H9 (cell line): ENCODE measurements around the gene RBL2. TPM values are rescaled to one million over a fixed set of nuclear protein-coding genes. Genes with fewer than 3 reads are reported as not detected.

ENCODE experiments used
- DNase-seq: peaks from one replicate; pipeline ENCODE4 v3.0.0-alpha.2; 2017
- H2AFZ ChIP-seq: one replicate; pipeline ENCODE4 v1.6.1; 2013; ENCODE audit warnings: mild to moderate bottlenecking, low read length, control low read depth, moderate library complexity
- H2AK5ac ChIP-seq: 2 replicates; pipeline ENCODE4 v1.6.1; 2013; ENCODE audit warnings: low read length, control low read depth, mixed read lengths; ENCODE audit not compliant: insufficient read length
- H2BK120ac ChIP-seq: one replicate; pipeline ENCODE4 v1.6.1; 2013; ENCODE audit warnings: low read depth, mild to moderate bottlenecking, low read length, control low read depth, inconsistent platforms; ENCODE audit not compliant: poor library complexity, severe bottlenecking
- H2BK12ac ChIP-seq: 2 replicates; pipeline ENCODE4 v1.6.1; 2013; ENCODE audit warnings: low read length, control low read depth, mixed read lengths, low read depth; ENCODE audit not compliant: insufficient read length
- H2BK15ac ChIP-seq: 2 replicates; pipeline ENCODE4 v1.6.1; 2013; ENCODE audit warnings: low read depth, low read length, control low read depth
- H2BK20ac ChIP-seq: one replicate; pipeline ENCODE4 v1.6.1; 2013; ENCODE audit warnings: low read depth, mild to moderate bottlenecking, low read length, control low read depth, inconsistent platforms; ENCODE audit not compliant: poor library complexity, severe bottlenecking
- H2BK5ac ChIP-seq: 2 replicates; pipeline ENCODE4 v1.6.1; 2013; ENCODE audit warnings: low read length, control low read depth, mixed read lengths; ENCODE audit not compliant: insufficient read length
- H3K14ac ChIP-seq: 2 replicates; pipeline ENCODE4 v1.6.1; 2013; ENCODE audit warnings: low read length, control low read depth; ENCODE audit not compliant: insufficient read depth
- H3K18ac ChIP-seq: 2 replicates; pipeline ENCODE4 v1.6.1; 2013; ENCODE audit warnings: low read depth, mild to moderate bottlenecking, mixed read lengths, low read length, control low read depth; ENCODE audit not compliant: insufficient read length
- H3K23ac ChIP-seq: 2 replicates; pipeline ENCODE4 v1.6.1; 2013; ENCODE audit warnings: low read length, control low read depth, mixed read lengths, low read depth; ENCODE audit not compliant: insufficient read length
- H3K23me2 ChIP-seq: 2 replicates; pipeline ENCODE4 v1.6.1; 2013; ENCODE audit warnings: low read depth, mild to moderate bottlenecking, mixed read lengths, low read length, control low read depth; ENCODE audit not compliant: insufficient read length, poor library complexity, severe bottlenecking
- H3K27ac ChIP-seq: 2 replicates; pipeline ENCODE4 v1.5.1; 2013; ENCODE audit warnings: low read length, control low read depth, mixed read lengths, low read depth; ENCODE audit not compliant: insufficient read length
- H3K27me3 ChIP-seq: 2 replicates; pipeline ENCODE4 v1.6.1; 2013; ENCODE audit warnings: low read length, control low read depth, inconsistent platforms; ENCODE audit not compliant: insufficient read depth
- H3K4ac ChIP-seq: 2 replicates; pipeline ENCODE4 v1.6.1; 2013; ENCODE audit warnings: low read depth, mild to moderate bottlenecking, control low read depth, inconsistent platforms, low read length, moderate library complexity
- H3K4me1 ChIP-seq: 2 replicates; pipeline ENCODE4 v1.6.1; 2013; ENCODE audit warnings: low read length, control low read depth, inconsistent platforms; ENCODE audit not compliant: insufficient read depth
- H3K4me2 ChIP-seq: 2 replicates; pipeline ENCODE4 v1.6.1; 2013; ENCODE audit warnings: low read length, control low read depth, mixed read lengths; ENCODE audit not compliant: insufficient read length, insufficient read depth
- H3K56ac ChIP-seq: 2 replicates; pipeline ENCODE4 v1.6.1; 2013; ENCODE audit warnings: low read depth, mild to moderate bottlenecking, mixed read lengths, low read length, control low read depth; ENCODE audit not compliant: insufficient read length
- H3K79me1 ChIP-seq: 2 replicates; pipeline ENCODE4 v1.6.1; 2013; ENCODE audit warnings: low read depth, mild to moderate bottlenecking, moderate library complexity, low read length, control low read depth, inconsistent platforms; ENCODE audit not compliant: insufficient read depth, poor library complexity, severe bottlenecking
- H3K79me2 ChIP-seq: 2 replicates; pipeline ENCODE4 v1.6.1; 2013; ENCODE audit warnings: low read length, control low read depth, inconsistent platforms; ENCODE audit not compliant: insufficient read depth
- H3K9ac ChIP-seq: 2 replicates; pipeline ENCODE4 v1.6.1; 2013; ENCODE audit warnings: low read length, control low read depth, mixed read lengths; ENCODE audit not compliant: insufficient read length; ENCODE audit errors: extremely low read depth
- H3K9me3 ChIP-seq: one replicate; pipeline ENCODE4 v1.6.1; 2013; ENCODE audit warnings: low read depth, low read length, inconsistent platforms; ENCODE audit not compliant: control insufficient read depth
- H3T11ph ChIP-seq: one replicate; pipeline ENCODE4 v1.6.1; 2013; ENCODE audit warnings: mild to moderate bottlenecking, low read length, control low read depth, inconsistent platforms
- H4K20me1 ChIP-seq: one replicate; pipeline ENCODE4 v1.6.1; 2013; ENCODE audit not compliant: control insufficient read depth, insufficient read length, insufficient read depth
- H4K5ac ChIP-seq: 2 replicates; pipeline ENCODE4 v1.6.1; 2013; ENCODE audit warnings: low read depth, mild to moderate bottlenecking, mixed read lengths, low read length, control low read depth; ENCODE audit not compliant: insufficient read length
- H4K8ac ChIP-seq: replicated peaks from 2 replicates; pipeline ENCODE4 v1.6.1; 2013; ENCODE audit warnings: low read length, control low read depth, mixed read lengths, low read depth; ENCODE audit not compliant: insufficient read length
- H4K91ac ChIP-seq: 2 replicates; pipeline ENCODE4 v1.6.1; 2013; ENCODE audit warnings: low read depth, mild to moderate bottlenecking, moderate library complexity, mixed read lengths, low read length, control low read depth; ENCODE audit not compliant: insufficient read length
- H3K27ac Mint-ChIP-seq, 3 experiments: 2 replicates in 2 of 3; 3 replicates in 1 of 3; pipeline ENCODE4 v1.8.0; 2020 to 2021; ENCODE audit warnings: mixed read lengths in 3 of 3, mild to moderate bottlenecking in 1 of 3, moderate library complexity in 1 of 3
- H3K27me3 Mint-ChIP-seq: 2 replicates; pipeline ENCODE4 v1.8.0; 2021; ENCODE audit warnings: low read depth, mild to moderate bottlenecking, moderate library complexity, mixed read lengths
- H3K36me3 Mint-ChIP-seq, 3 experiments: 2 replicates in 2 of 3; 3 replicates in 1 of 3; pipeline ENCODE4 v1.8.0; 2020 to 2021; ENCODE audit warnings: low read depth in 3 of 3, mixed read lengths in 3 of 3; ENCODE audit not compliant: insufficient read depth in 1 of 3
- H3K4me1 Mint-ChIP-seq, 2 experiments: 2 replicates each; pipeline ENCODE4 v1.8.0; 2020; ENCODE audit warnings: mixed read lengths in 2 of 2
- H3K4me3 Mint-ChIP-seq, 2 experiments: 2 replicates in 1 of 2; 3 replicates in 1 of 2; pipeline ENCODE4 v1.8.0; 2020 to 2021; ENCODE audit warnings: mild to moderate bottlenecking in 2 of 2, mixed read lengths in 2 of 2, moderate library complexity in 1 of 2
- H3K9me3 Mint-ChIP-seq, 2 experiments: 2 replicates in 1 of 2; 3 replicates in 1 of 2; pipeline ENCODE4 v1.8.0; 2020; ENCODE audit warnings: mild to moderate bottlenecking in 2 of 2, mixed read lengths in 2 of 2, moderate library complexity in 1 of 2
- CTCF ChIP-seq: fragments of 200-600 bp; sonication (generic); conservative IDR thresholded peaks from 3 replicates; pipeline ENCODE4 v1.8.0; 2021; ENCODE audit warnings: antibody characterized with exemption, mild to moderate bottlenecking
- WGBS: extraction: QIAGEN DNeasy Blood & Tissue Kit; methylation state at CpG from one replicate; pipeline ENCODE4 v1.1.7; 2013; ENCODE audit warnings: missing lambda C conversion rate, low lambda C conversion rate, mixed read lengths; ENCODE audit not compliant: insufficient read length; ENCODE audit errors: extremely low coverage; 5-methylcytosine and 5-hydroxymethylcytosine counted together
- total RNA-seq: library from RNA; stranded (reverse); gene quantifications from 2 replicates; pipeline ENCODE4 v1.2.1, GENCODE V29; 2021

RBL2 gene
- total RNA-seq, 1 experiment from 2014 or later = 17.3 TPM

- H3K23ac ChIP-seq = no peak overlapping the region
- no peak overlapping the region for H3K4ac ChIP-seq
- no peak overlapping the region for H2AFZ ChIP-seq
- Mint-ChIP-seq H3K4me1 (peaks cover 0 to 2% of the 10 kb centered on the region in 2 experiments; a peak in 2 of 4 replicates), H3K27me3 (peaks cover 1% of the 10 kb centered on the region; the same call in 1 of the 2 replicates), H3K4me3 (no peak overlapping the region), H3K27ac (no peak overlapping the region), H3K9me3 (peaks cover 21% of the 10 kb centered on the region in 2 experiments), H3K36me3 (peaks cover 6 to 16% (median 9%) of the 10 kb centered on the region in 3 experiments; a peak in 5 of 7 replicates)
- no peak overlapping the region for H3K4me2 ChIP-seq
- no peaks in the 10 kb centered on the region for H3K27me3 ChIP-seq
- H3K9ac ChIP-seq = no peak overlapping the region
- H2BK15ac ChIP-seq = no peak overlapping the region
- no peaks in the 10 kb centered on the region for H3K4me1 ChIP-seq
- no peak overlapping the region for H4K8ac ChIP-seq
- H2BK120ac ChIP-seq = no peak overlapping the region
- no peak overlapping the region for H4K5ac ChIP-seq
- peaks cover 4% of the 10 kb centered on the region for H3K9me3 ChIP-seq
- no peaks in the 10 kb centered on the region for H3K79me1 ChIP-seq
- no peak for DNase-seq
- H2AK5ac ChIP-seq = no peak overlapping the region
- no peaks in the 10 kb centered on the region for H3K79me2 ChIP-seq
- no peak overlapping the region for H3K27ac ChIP-seq
- no peaks in the 10 kb centered on the region for H3K23me2 ChIP-seq
- TF ChIP-seq CTCF = no peak
- no peak overlapping the region for H4K91ac ChIP-seq
- H3K18ac ChIP-seq = no peak overlapping the region
- H2BK12ac ChIP-seq = no peak overlapping the region
- H2BK20ac ChIP-seq = no peak overlapping the region
- H4K20me1 ChIP-seq = no peaks in the 10 kb centered on the region
- no CpG with 5 or more reads among the region's 2 CpGs for WGBS
- H3K14ac ChIP-seq = no peak overlapping the region
- H2BK5ac ChIP-seq = no peak overlapping the region
- H3K56ac ChIP-seq = no peak overlapping the region
- H3T11ph ChIP-seq = no peak overlapping the region
These were observed 81.5 kb downstream of the RBL2 start for GRCh38 chr16:53515811-53516210.
